ENCODE data around the gene SELENOH. TPM values are rescaled to one million over a fixed set of nuclear protein-coding genes. Genes with fewer than 3 reads are reported as not detected.
A peak's percentile ranks its signal among the peaks of the same experiment; 100 is the strongest.

Gene SELENOH
- total and polyA plus RNA-seq, 8 donors, result 32.1 to 96.4 (median 58.9) TPM

DNA sequence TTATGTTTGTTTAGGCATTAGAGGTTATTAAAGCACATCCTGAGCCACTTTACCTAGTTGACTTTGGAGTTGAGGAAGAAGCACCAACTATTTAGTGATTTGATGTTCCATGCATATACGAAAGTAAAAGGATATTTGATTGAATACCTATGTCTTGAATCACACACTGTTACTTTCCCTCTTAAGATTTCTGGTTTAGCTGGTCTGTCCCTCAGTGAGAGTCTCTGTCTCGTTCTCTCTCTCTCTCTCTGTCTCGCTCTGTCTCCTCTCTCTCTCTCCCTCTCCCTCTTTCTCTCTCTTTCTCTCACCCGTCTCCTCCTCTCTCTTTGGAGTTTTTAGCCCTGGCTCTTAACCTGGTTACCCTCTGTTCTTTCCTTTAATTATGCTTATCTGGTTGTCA lies 31.3 kb downstream of the SELENOH start:
- ATAC-seq, result no peak
- peaks cover 40 to 67% (median 51%) of the 10 kb centered on the region in 3 donors for H3K4me1 ChIP-seq
- no peak for FAIRE-seq

DNA sequence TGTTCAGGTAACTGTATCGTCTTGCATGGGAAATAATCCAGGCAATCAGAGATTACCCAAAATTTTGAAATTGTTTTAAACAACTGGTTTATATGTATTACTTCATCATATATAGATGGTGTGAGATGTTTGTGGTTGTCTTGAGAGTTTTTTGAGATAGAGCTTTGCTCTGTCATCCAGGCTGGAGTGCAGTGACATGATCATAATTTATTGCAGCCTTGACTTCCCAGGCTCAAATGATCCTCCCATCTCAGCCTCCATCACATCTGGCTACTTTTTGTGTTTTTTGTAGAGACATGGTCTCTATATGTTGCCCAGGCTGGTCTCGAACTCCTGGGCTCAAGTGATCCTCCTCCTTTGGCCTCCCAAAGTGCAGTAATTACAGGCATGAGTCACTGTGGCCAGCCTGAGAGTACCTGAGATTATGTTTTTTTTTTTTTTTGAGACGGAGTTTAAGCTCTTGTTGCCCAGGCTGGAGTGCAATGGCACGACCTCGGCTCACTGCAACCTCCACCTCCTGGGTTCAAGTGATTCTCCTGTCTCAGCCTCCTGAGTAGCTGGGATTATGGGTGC lies 31.8 kb downstream of the SELENOH start:
- H3K9me3 ChIP-seq, result no peaks in the 10 kb centered on the region
- H3K27ac ChIP-seq, result no peak overlapping the region
- FAIRE-seq (no peak), ATAC-seq (no peak), DNase-seq (no peak)
- H3K36me3 ChIP-seq, result no peaks in the 10 kb centered on the region
- H3K4me3 ChIP-seq, result no peak overlapping the region
- intact Hi-C loops (cut with DNase I), result no loop called here
- TF ChIP-seq, protein P1, sequence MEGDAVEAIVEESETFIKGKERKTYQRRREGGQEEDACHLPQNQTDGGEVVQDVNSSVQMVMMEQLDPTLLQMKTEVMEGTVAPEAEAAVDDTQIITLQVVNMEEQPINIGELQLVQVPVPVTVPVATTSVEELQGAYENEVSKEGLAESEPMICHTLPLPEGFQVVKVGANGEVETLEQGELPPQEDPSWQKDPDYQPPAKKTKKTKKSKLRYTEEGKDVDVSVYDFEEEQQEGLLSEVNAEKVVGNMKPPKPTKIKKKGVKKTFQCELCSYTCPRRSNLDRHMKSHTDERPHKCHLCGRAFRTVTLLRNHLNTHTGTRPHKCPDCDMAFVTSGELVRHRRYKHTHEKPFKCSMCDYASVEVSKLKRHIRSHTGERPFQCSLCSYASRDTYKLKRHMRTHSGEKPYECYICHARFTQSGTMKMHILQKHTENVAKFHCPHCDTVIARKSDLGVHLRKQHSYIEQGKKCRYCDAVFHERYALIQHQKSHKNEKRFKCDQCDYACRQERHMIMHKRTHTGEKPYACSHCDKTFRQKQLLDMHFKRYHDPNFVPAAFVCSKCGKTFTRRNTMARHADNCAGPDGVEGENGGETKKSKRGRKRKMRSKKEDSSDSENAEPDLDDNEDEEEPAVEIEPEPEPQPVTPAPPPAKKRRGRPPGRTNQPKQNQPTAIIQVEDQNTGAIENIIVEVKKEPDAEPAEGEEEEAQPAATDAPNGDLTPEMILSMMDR (IDR thresholded peaks at IDR 0.05), result no peak
- no peaks in the 10 kb centered on the region for H3K27me3 ChIP-seq
- H3K4me1 ChIP-seq, result peaks cover 45 to 72% (median 56%) of the 10 kb centered on the region in 3 donors
- WGBS, 2 donors, result 72 to 73% methylated on average over 5 of the region's 5 CpGs

More for the DNA sequence above, 31.3 kb downstream of the SELENOH start:
- H3K36me3 ChIP-seq, result no peaks in the 10 kb centered on the region
- H3K27me3 ChIP-seq, result no peaks in the 10 kb centered on the region
- H3K9me3 ChIP-seq, result no peaks in the 10 kb centered on the region
- intact Hi-C loops (cut with DNase I), result no loop called here
- TF ChIP-seq, protein P1 (IDR thresholded peaks at IDR 0.05), result no peak
- 75 to 79% methylated on average over 4 of the region's 4 CpGs for WGBS, 2 donors
- H3K4me3 ChIP-seq, result no peak overlapping the region
- H3K27ac ChIP-seq, result no peak overlapping the region
- DNase-seq, result no peak

DNA sequence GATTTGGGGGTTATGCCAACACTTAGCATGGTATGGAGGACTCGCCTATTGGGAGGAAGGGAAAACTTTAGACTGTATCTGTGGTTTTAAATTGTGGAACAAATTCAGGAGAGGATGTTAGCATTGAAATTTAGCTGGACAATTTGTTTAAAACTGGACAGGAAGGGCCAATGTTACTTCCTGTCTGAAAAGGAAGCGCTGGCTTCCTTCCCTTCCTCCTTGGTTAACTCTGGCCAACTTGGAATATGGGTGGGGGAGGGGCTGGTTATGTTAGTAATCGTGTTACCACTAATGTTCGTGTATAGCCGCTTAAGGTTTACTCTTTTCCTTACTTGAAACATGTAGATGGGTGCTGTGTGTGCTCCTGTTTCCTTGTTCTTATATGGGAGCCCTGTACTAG lies 34.2 kb downstream of the SELENOH start:
- peaks cover 62 to 80% (median 76%) of the 10 kb centered on the region in 3 donors for H3K4me1 ChIP-seq
- peak overlapping the region; percentile 8 to 85 (median 30) for H3K27ac ChIP-seq
- intact Hi-C loops (cut with DNase I), result no loop called here
- DNase-seq, result no peak
- WGBS, 2 donors, result 43 to 45% methylated on average over 5 of the region's 5 CpGs
- TF ChIP-seq, protein P1 (IDR thresholded peaks at IDR 0.05), result no peak
- H3K27me3 ChIP-seq, result no peaks in the 10 kb centered on the region
- FAIRE-seq, result no peak
- no peaks in the 10 kb centered on the region for H3K9me3 ChIP-seq
- ATAC-seq, result no peak
- H3K36me3 ChIP-seq, result no peaks in the 10 kb centered on the region
- no peak overlapping the region for H3K4me3 ChIP-seq

DNA sequence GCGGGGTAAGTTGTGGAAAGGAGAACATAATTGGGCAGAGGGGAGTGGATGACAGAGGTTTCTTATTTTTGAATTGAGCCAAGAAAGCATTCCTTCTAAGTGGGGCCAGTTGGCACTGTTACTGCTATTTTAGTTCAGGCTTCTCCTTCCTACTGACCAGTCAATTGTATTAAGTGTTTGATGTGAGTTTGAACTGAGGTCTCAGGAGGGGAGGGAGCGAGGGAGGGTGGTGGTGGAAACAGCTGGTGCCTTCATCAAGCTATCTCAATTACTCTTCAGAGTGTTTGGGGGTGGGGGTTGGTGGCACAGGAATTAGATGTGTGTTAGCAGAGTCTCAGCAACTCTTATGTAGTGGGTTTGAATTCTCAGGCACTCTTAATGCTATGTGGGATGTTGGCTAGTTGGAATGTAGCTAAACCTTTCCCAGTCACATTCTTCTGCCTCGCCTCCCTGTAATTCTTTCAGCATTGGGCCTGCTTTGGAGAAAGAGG lies 34.8 kb downstream of the SELENOH start:
- Histone ChIP-seq H3K4me3 (no peak overlapping the region), H3K27me3 (no peaks in the 10 kb centered on the region), H3K27ac (peak overlapping the region in 3 of 4 donors; percentile 16 to 85 (median 44)), H3K36me3 (no peaks in the 10 kb centered on the region), H3K9me3 (no peaks in the 10 kb centered on the region), H3K4me1 (peaks cover 62 to 80% (median 76%) of the 10 kb centered on the region in 3 donors)
- intact Hi-C loops (cut with DNase I), result no loop called here
- TF ChIP-seq, protein P1 (IDR thresholded peaks at IDR 0.05), result no peak
- FAIRE-seq (no peak), DNase-seq (no peak), ATAC-seq (no peak)
- 67 to 75% methylated on average over 3 of the region's 3 CpGs for WGBS, 2 donors

DNA sequence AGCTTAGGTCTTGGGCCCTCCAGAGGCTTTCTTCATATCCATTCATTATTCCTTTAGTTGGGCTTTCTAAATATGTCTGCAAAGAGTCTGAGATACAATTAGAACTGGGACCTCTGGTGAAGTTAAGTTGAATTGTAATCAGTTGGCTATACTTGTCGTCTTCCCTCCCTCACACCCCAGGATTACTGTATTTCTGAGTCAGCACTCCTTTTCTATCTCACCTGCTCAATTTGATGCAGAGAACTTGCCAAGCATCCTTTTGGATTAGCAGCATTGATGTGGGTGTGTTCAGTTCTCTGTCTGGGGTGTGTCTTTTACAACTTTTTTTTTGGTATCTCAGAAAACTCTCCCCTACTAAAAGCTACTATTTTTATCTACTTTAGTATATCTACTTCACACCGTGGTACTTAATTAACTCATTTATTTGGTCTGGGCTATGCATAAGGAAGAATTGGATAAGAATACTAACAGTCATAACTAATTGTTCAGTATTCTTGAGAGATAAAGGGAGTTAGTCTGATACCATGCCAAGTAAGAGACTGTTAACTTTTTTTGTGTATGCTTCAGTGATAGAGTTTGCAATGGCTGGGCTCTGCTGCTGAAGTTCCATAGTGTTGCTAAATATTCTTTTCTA lies 35.4 kb downstream of the SELENOH start:
- intact Hi-C loops (cut with DNase I), result no loop called here
- H3K27ac ChIP-seq, result peak overlapping the region in 3 of 4 donors; percentile 83 to 85 (median 83)
- H3K4me3 ChIP-seq, result no peak overlapping the region
- ATAC-seq (no peak), DNase-seq (no peak), FAIRE-seq (no peak)
- TF ChIP-seq, protein P1 (IDR thresholded peaks at IDR 0.05), result no peak
- no peaks in the 10 kb centered on the region for H3K27me3 ChIP-seq
- peaks cover 66 to 81% (median 80%) of the 10 kb centered on the region in 3 donors for H3K4me1 ChIP-seq
- H3K9me3 ChIP-seq, result no peaks in the 10 kb centered on the region
- H3K36me3 ChIP-seq, result no peaks in the 10 kb centered on the region
- 4 to 8% methylated on average over 2 of the region's 2 CpGs for WGBS, 2 donors
